GM06990 (cell line): ENCODE measurements around the gene CDH22.

ENCODE experiments used
- DNase-seq: peaks from one replicate; pipeline ENCODE4 v3.0.0-alpha.2; 2011; ENCODE audit not compliant: insufficient read length; ENCODE audit errors: extremely low read depth
- H3K27me3 ChIP-seq: replicated peaks from 2 replicates; pipeline ENCODE4 v1.6.0; 2011; ENCODE audit warnings: low read length; ENCODE audit not compliant: control insufficient read depth, insufficient read depth
- H3K36me3 ChIP-seq: 2 replicates; pipeline ENCODE4 v1.5.1; 2011; ENCODE audit warnings: low read length; ENCODE audit not compliant: control insufficient read depth, insufficient read depth
- H3K4me3 ChIP-seq: replicated peaks from 2 replicates; pipeline ENCODE4 v1.5.1; 2011; ENCODE audit warnings: low read depth, mild to moderate bottlenecking, control low read depth, low read length
- TF ChIP-seq, protein P1 (sequence below): IDR thresholded peaks from 2 replicates; pipeline ENCODE4 v1.5.1; 2011; ENCODE audit warnings: low read length, control low read depth, mild to moderate bottlenecking, inconsistent platforms; ENCODE audit not compliant: insufficient read depth, poor library complexity, severe bottlenecking

CDH22 gene

DNA sequence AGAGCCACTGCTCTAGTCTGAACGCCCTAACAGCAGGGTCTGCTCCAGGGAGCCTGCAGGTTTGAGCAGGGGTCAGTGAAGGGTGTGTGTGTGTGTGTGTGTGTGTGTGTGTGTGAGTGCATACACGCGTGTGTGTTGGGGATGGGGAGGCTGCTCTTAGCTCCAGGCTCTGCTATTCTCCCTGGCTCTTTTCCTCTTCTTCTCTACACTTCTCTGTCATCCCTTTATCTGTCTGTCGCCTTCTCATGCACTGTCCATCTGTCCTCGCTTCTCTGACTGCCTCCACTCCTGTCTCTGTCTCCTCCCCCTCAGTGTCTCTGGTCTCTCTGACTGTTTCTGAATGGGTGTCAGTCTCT is 3.4 kb upstream of the CDH22 start:
- no peaks in the 10 kb centered on the region for H3K36me3 ChIP-seq
- TF ChIP-seq, protein P1, sequence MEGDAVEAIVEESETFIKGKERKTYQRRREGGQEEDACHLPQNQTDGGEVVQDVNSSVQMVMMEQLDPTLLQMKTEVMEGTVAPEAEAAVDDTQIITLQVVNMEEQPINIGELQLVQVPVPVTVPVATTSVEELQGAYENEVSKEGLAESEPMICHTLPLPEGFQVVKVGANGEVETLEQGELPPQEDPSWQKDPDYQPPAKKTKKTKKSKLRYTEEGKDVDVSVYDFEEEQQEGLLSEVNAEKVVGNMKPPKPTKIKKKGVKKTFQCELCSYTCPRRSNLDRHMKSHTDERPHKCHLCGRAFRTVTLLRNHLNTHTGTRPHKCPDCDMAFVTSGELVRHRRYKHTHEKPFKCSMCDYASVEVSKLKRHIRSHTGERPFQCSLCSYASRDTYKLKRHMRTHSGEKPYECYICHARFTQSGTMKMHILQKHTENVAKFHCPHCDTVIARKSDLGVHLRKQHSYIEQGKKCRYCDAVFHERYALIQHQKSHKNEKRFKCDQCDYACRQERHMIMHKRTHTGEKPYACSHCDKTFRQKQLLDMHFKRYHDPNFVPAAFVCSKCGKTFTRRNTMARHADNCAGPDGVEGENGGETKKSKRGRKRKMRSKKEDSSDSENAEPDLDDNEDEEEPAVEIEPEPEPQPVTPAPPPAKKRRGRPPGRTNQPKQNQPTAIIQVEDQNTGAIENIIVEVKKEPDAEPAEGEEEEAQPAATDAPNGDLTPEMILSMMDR = no peak
- no peak overlapping the region for H3K4me3 ChIP-seq
- DNase-seq = no peak
- H3K27me3 ChIP-seq = peaks cover 9% of the 10 kb centered on the region

DNA sequence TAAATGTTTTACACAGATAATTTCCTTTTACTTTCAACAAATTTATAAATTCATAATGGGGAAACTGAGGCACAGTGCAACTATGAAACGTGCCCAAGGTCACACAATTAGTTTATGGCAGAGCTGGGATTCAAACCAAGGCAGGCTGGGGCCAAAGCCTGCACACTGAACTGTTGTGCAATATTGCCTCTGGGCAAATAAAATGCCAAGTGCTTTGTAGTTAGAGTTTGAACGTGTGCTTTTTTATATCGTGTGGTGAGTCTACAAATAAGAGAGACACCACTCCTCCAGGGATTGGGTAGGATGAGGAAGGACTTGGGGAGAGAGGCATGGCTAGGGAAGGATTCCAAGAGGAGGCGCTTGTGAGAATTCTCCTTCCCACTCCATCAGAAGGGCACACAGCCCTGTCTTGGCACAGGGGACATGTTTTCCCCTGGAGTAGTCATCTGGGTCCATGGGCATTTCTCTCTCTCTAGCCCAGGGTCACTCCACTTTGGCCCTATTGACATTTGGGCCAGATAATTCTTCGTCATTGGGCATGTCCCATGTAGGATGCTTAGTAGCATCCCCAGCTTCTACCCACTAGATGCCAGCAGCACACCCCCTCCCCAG is 2.8 kb upstream of the CDH22 start:
- DNase-seq = no peak
- Histone ChIP-seq H3K4me3 (no peak overlapping the region), H3K36me3 (no peaks in the 10 kb centered on the region), H3K27me3 (peaks cover 9% of the 10 kb centered on the region)
- TF ChIP-seq, protein P1 = no peak

DNA sequence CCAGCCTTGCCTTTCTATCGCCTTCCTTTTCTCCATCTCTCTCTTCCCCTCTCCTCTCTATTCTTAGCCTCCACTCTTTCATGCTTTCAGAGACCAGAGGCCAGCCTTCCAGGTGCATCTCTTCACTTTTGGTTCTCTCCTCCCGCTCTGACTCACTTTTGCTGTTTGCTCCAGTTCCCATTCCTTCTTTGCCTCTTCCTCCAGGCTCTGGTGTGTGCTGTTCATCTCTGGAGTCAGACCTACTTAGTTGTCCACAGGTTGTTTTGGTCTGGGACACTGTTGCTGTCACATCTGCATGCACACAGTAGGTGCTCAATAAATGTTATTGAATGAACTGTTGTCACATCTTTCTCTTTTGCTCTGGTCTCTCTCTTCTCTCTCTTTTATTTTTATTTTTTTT is 1.6 kb upstream of the CDH22 start:
- Histone ChIP-seq H3K4me3 (no peak overlapping the region), H3K36me3 (no peaks in the 10 kb centered on the region), H3K27me3 (peaks cover 7% of the 10 kb centered on the region)
- no peak for DNase-seq
- TF ChIP-seq, protein P1 = no peak

DNA sequence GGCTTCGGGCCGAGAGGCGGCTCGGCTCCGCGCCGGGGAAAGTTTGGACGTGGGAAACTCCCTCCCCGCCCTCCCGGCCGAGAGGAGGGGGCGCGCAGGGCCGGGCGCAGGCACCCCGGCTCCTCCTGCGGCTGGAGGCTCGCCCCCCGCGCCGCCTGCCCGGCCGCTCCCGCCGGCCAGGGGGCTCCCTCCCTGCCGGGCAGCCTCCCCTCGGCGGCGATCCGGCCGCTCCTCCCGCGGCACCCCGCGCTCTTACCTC is 370 bp downstream of the CDH22 start:
- Histone ChIP-seq H3K36me3 (no peaks in the 10 kb centered on the region), H3K27me3 (peaks cover 5% of the 10 kb centered on the region), H3K4me3 (no peak overlapping the region; the same call in 1 of the 2 replicates)
- no peak for DNase-seq
- TF ChIP-seq, protein P1 = no peak

DNA sequence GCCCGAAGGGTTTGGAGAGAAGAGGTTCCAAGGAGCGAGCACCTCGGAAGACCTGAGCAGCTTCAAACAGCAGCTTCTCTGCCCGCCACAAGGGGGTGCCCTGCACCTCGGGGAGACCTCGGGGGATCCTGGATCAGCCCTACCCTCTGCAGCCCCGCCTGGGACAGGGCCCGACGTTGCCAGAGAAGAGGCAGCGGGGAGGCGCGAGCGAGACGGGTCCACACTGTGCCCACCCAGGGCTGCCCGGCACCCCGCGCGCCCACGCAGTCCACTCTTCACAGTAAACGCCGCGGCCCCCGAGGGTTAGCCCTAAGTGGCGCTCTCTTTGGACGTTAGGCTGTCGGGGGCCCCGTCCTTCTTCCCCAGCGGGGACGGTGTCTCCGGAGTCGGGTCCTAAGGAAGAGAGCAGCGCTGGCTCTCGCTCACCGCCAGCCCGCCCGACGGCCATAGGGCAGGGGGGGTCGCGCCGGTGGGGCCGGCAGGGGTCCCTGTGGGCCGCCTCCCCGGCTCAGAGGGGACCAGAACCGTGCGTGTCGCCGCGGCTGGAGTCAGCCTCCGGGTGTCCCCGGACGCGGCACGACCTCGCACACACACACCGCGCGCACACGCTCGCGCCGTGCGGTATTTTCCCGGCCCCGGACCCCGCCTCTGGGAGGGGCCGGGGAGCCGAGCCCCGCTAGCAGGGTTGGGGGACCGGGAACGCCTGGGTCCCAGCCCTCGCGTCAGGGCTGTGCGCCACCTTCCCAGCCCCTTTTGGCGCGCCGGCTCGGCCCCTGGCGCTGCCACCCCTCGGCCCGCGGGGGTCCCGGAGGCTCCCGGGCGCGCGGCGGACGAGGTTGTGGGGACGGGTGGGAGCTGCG is 929 bp downstream of the CDH22 start:
- TF ChIP-seq, protein P1 = peak; percentile 97
- peak; percentile 57 for DNase-seq
- peak overlapping the region; percentile 11; the same call in 1 of the 2 replicates for H3K4me3 ChIP-seq
- no peaks in the 10 kb centered on the region for H3K36me3 ChIP-seq
- H3K27me3 ChIP-seq = peaks cover 5% of the 10 kb centered on the region
